A549 (cell line): ENCODE data around the gene KAT6B. TPM values are rescaled to one million over a fixed set of nuclear protein-coding genes. Genes with fewer than 3 reads are reported as not detected.

Experiments used
- ATAC-seq, 2 experiments: fragments of 200-7000 bp in 1 of 2; fragments of >200 bp in 1 of 2; cut with Nextera tagmentation in 1 of 2; cut with Tn5 transposase in 1 of 2; 3 replicates each; pipeline versions ENCODE4 v1.8.0 to v1.9.1; 2018 to 2020; ENCODE audit warnings: mild to moderate bottlenecking in 1 of 2, moderate library complexity in 1 of 2
- CTCF ChIA-PET: fragments of 300-600 bp; sonication (Branson Sonifier 250); formaldehyde crosslinking; extraction: SDS; loops from one replicate; lab custom pipeline; 2021; ENCODE audit warnings: antibody characterized with exemption, inconsistent platforms; lab: Yijun Ruan, JAX
- POLR2A ChIA-PET: fragments of 350-600 bp; formaldehyde crosslinking; extraction: SDS; loops from one replicate; lab custom pipeline; 2021; ENCODE audit warnings: antibody characterized with exemption, inconsistent platforms; lab: Yijun Ruan, JAX
- DNase-seq, 2 experiments: peaks; one replicate each; pipeline versions ENCODE4 v3.0.0 to v3.0.0-alpha.2; 2011 to 2016; ENCODE audit warnings: low read depth in 1 of 2, low spot score in 1 of 2
- FAIRE-seq: peaks from 2 replicates; lab custom pipeline; 2011; peaks lifted over from hg19 to GRCh38; lab: Jason Lieb, UNC
- H3K27ac ChIP-seq, 2 experiments: fragments of >200 bp; sonication (Bioruptor Twin); formaldehyde crosslinking; 3 replicates each; pipeline ENCODE4 v1.5.1; 2016 to 2017
- H3K4me1 ChIP-seq: fragments of >200 bp; sonication (Bioruptor Twin); formaldehyde crosslinking; 3 replicates; pipeline ENCODE4 v1.6.1; 2016
- H3K4me2 ChIP-seq: fragments of >200 bp; sonication (Bioruptor Twin); formaldehyde crosslinking; 3 replicates; pipeline ENCODE4 v1.6.1; 2016
- H3K4me3 ChIP-seq: fragments of >200 bp; sonication (Bioruptor Twin); formaldehyde crosslinking; 3 replicates; pipeline ENCODE4 v1.5.1; 2016
- H3K9me3 ChIP-seq: fragments of >200 bp; sonication (Bioruptor Twin); formaldehyde crosslinking; 3 replicates; pipeline ENCODE4 v1.6.1; 2016
- CEBPB ChIP-seq, 2 experiments: fragments of >200 bp in 1 of 2; sonication (Bioruptor Twin) in 1 of 2; formaldehyde crosslinking in 1 of 2; IDR thresholded peaks; 2 replicates each; pipeline ENCODE4 v1.6.1; 2012 to 2016
- CHD4 ChIP-seq: fragments of 200-600 bp; sonication (generic); IDR thresholded peaks from 2 replicates; pipeline ENCODE4 v1.6.1; 2016; ENCODE audit warnings: antibody characterized with exemption, mild to moderate bottlenecking, borderline replicate concordance
- E2F6 ChIP-seq: IDR thresholded peaks from 2 replicates; pipeline ENCODE4 v1.6.1; 2012; ENCODE audit warnings: low read depth, borderline replicate concordance
- EHF ChIP-seq: fragments of 250-450 bp; sonication (Bioruptor Pico); IDR thresholded peaks from 2 replicates; pipeline ENCODE4 v1.5.0; 2020; ENCODE audit warnings: mild to moderate bottlenecking
- FOXS1 ChIP-seq: fragments of 250-450 bp; sonication (Bioruptor Pico); IDR thresholded peaks from 2 replicates; pipeline ENCODE4 v1.5.0; 2020; ENCODE audit warnings: mild to moderate bottlenecking, moderate library complexity
- JUNB ChIP-seq: fragments of >200 bp; sonication (Bioruptor Twin); formaldehyde crosslinking; IDR thresholded peaks from 2 replicates; pipeline ENCODE4 v1.6.1; 2016
- NR3C1 ChIP-seq: fragments of >200 bp; sonication (Bioruptor Twin); formaldehyde crosslinking; IDR thresholded peaks from 3 replicates; pipeline ENCODE4 v1.6.1; 2017
- POLR2A ChIP-seq: IDR thresholded peaks from 2 replicates; pipeline ENCODE4 v1.6.1; 2012; ENCODE audit warnings: mild to moderate bottlenecking, low read length
- POLR2AphosphoS2 ChIP-seq: conservative IDR thresholded peaks from 2 replicates; pipeline ENCODE4 v1.6.1; 2012; ENCODE audit warnings: low read length, improper control_type of control experiment, inconsistent platforms
- RCOR1 ChIP-seq: fragments of 150-350 bp; IDR thresholded peaks from 2 replicates; pipeline ENCODE4 v1.6.1; 2014; ENCODE audit warnings: antibody characterized with exemption, low read length, low read depth
- RNF2 ChIP-seq: fragments of 200-600 bp; sonication (generic); IDR thresholded peaks from 2 replicates; pipeline ENCODE4 v1.6.1; 2016; ENCODE audit warnings: low read depth, mild to moderate bottlenecking, antibody characterized with exemption, moderate library complexity, borderline replicate concordance
- TFCP2L1 ChIP-seq: fragments of 250-450 bp; sonication (Bioruptor Pico); IDR thresholded peaks from 2 replicates; pipeline ENCODE4 v1.5.0; 2021; ENCODE audit warnings: mild to moderate bottlenecking
- WGBS: methylation state at CpG from one replicate; pipeline ENCODE4 v1.1.6; 2017; ENCODE audit errors: missing lambda C conversion rate; 5-methylcytosine and 5-hydroxymethylcytosine counted together
- polyA plus RNA-seq, 4 experiments: library from polyadenylated mRNA; depleted of rRNA in 3 of 4; stranded (reverse); fragments of >200 nt; fragmentation: RNase III in 1 of 4; extraction: RNeasy Plus Mini Kit Qiagen cat#74134 plus additional on column Dnase treatment in 1 of 4; gene quantifications; 2 replicates in 3 of 4; 3 replicates in 1 of 4; pipeline ENCODE4 v1.2.3, GENCODE V29; 2011 to 2017
- TF ChIP-seq, protein P1 (sequence below): IDR thresholded peaks from 2 replicates; pipeline ENCODE4 v1.6.1; 2012
- TF ChIP-seq, protein P2 (sequence below): fragments of 450-650 bp; IDR thresholded peaks from 2 replicates; pipeline ENCODE4 v1.6.1; 2014; ENCODE audit warnings: antibody characterized with exemption

The KAT6B gene
- polyA plus RNA-seq, 2 of the 4 experiments (the other 2 are of a cell fraction), result 5.6 to 5.7 TPM

DNA sequence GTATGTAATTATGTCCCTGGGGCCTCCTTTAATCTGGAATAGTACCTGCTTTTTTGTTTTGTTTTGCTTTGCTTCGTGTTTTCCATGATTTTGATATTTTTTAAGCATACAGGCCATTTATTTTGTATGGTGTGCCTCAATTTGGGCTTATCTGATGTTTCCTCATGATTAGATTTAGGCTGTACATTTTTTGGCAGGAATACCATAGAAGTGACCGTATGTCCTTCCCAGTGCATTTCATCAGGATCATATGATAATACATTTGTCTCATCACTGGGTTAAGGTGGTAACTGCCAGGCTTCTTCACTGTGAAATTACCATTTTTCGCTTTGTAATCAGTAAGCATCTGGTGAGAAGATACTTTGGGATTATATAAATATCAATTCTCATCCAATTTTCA is 167.2 kb downstream of the KAT6B start:
- DNase-seq, result no peak
- ATAC-seq, result no peak
- Histone ChIP-seq H3K4me3 (no peak overlapping the region), H3K4me1 (no peaks in the 10 kb centered on the region), H3K4me2 (no peak overlapping the region), H3K27ac (no peak overlapping the region), H3K9me3 (no peaks in the 10 kb centered on the region)
- CTCF ChIA-PET, result interaction anchor here (1.1 kb wide), 1 partner anchor 20 kb away, joined by 3 read pairs; no protein-coding TSS in a partner anchor
- no peak for FAIRE-seq
- POLR2A ChIA-PET, result no interaction called here
- WGBS, result 90% methylated on average over 3 of the region's 3 CpGs
- TF ChIP-seq, protein P1, sequence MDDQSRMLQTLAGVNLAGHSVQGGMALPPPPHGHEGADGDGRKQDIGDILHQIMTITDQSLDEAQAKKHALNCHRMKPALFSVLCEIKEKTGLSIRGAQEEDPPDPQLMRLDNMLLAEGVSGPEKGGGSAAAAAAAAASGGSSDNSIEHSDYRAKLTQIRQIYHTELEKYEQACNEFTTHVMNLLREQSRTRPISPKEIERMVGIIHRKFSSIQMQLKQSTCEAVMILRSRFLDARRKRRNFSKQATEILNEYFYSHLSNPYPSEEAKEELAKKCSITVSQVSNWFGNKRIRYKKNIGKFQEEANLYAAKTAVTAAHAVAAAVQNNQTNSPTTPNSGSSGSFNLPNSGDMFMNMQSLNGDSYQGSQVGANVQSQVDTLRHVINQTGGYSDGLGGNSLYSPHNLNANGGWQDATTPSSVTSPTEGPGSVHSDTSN, result no peak
- TF ChIP-seq FOXS1 (CRISPR knock-in tag) (no peak), CHD4 (no peak), POLR2AphosphoS2 (no peak), JUNB (no peak)
- TF ChIP-seq, protein P2, sequence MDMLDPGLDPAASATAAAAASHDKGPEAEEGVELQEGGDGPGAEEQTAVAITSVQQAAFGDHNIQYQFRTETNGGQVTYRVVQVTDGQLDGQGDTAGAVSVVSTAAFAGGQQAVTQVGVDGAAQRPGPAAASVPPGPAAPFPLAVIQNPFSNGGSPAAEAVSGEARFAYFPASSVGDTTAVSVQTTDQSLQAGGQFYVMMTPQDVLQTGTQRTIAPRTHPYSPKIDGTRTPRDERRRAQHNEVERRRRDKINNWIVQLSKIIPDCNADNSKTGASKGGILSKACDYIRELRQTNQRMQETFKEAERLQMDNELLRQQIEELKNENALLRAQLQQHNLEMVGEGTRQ, result no peak

GRCh38 chr10:74994854-74995253 is 168.5 kb downstream of the KAT6B start:
- H3K9me3 ChIP-seq, result no peaks in the 10 kb centered on the region
- DNase-seq (no peak), ATAC-seq (no peak), FAIRE-seq (no peak)
- 97% methylated on average over 3 of the region's 3 CpGs for WGBS
- ChIA-PET POLR2A (no interaction called here), CTCF (interaction anchor here (0.6 to 0.7 kb wide), 3 partner anchors 12 to 1428 kb away, joined by 3 to 6 read pairs (median 3); no protein-coding TSS in a partner anchor)
- H3K4me1 ChIP-seq, result no peaks in the 10 kb centered on the region
- H3K27ac ChIP-seq, result no peak overlapping the region
- H3K4me2 ChIP-seq, result no peak overlapping the region
- no peak overlapping the region for H3K4me3 ChIP-seq
- TF ChIP-seq RNF2, result no peak

GRCh38 chr10:74995806-74996205 is 169.4 kb downstream of the KAT6B start:
- Histone ChIP-seq H3K4me2 (no peak overlapping the region), H3K4me1 (no peaks in the 10 kb centered on the region), H3K9me3 (no peaks in the 10 kb centered on the region), H3K27ac (no peak overlapping the region), H3K4me3 (no peak overlapping the region)
- DNase-seq (no peak), FAIRE-seq (no peak), ATAC-seq (no peak)
- TF ChIP-seq NR3C1 (no peak), TFCP2L1 (no peak), E2F6 (no peak), EHF (CRISPR knock-in tag) (no peak)
- WGBS, result 92% methylated on average over 4 of the region's 4 CpGs
- CTCF ChIA-PET, result no interaction called here
- POLR2A ChIA-PET, result no interaction called here

GRCh38 chr10:74997163-74997562 is 170.8 kb downstream of the KAT6B start:
- ChIA-PET CTCF (no interaction called here), POLR2A (no interaction called here)
- ATAC-seq, result no peak
- no peak overlapping the region for H3K4me2 ChIP-seq
- TF ChIP-seq POLR2A, result no peak
- no peak for TF ChIP-seq CEBPB (IDR thresholded peaks at IDR 0.05)
- no peak for TF ChIP-seq JUNB
- TF ChIP-seq RCOR1, result no peak
- TF ChIP-seq, protein P2, result no peak
- no peak for TF ChIP-seq EHF (CRISPR knock-in tag)
- no peak for TF ChIP-seq NR3C1
- TF ChIP-seq, all 56 proteins: peak for 0
- Histone ChIP-seq H3K4me1 (no peaks in the 10 kb centered on the region), H3K27ac (no peak overlapping the region), H3K4me3 (no peak overlapping the region), H3K9me3 (no peaks in the 10 kb centered on the region)
- 78% methylated on average over 4 of the region's 4 CpGs for WGBS
- FAIRE-seq (no peak), DNase-seq (no peak)
